Hepatocyte (in vitro differentiated cells): Measurements from ENCODE around the gene BRIP1. TPM values are rescaled to one million over a fixed set of nuclear protein-coding genes. Genes with fewer than 3 reads are reported as not detected.

ENCODE experiments used
- DNase-seq: peaks from one replicate; pipeline ENCODE4 v3.0.0-alpha.2; 2016; ENCODE audit warnings: low spot score
- H2AFZ ChIP-seq: fragments of 200-600 bp; sonication (generic); 2 replicates; pipeline ENCODE4 v1.6.0; 2016; ENCODE audit warnings: antibody characterized with exemption, mild to moderate bottlenecking
- H3K27ac ChIP-seq: fragments of 200-600 bp; sonication (generic); 2 replicates; pipeline ENCODE4 v1.5.1; 2016; ENCODE audit warnings: mild to moderate bottlenecking
- H3K27me3 ChIP-seq: fragments of 200-600 bp; sonication (generic); 2 replicates; pipeline ENCODE4 v1.6.1; 2016
- H3K36me3 ChIP-seq: fragments of 200-600 bp; sonication (generic); replicated peaks from 2 replicates; pipeline ENCODE4 v1.5.1; 2016; ENCODE audit warnings: low read depth; ENCODE audit not compliant: insufficient read depth
- H3K4me1 ChIP-seq: fragments of 200-600 bp; sonication (generic); 2 replicates; pipeline ENCODE4 v1.5.1; 2016; ENCODE audit warnings: mild to moderate bottlenecking, moderate library complexity; ENCODE audit not compliant: insufficient read depth
- H3K4me2 ChIP-seq: fragments of 200-600 bp; sonication (generic); 2 replicates; pipeline ENCODE4 v1.6.0; 2016
- H3K4me3 ChIP-seq: fragments of 200-600 bp; sonication (generic); 2 replicates; pipeline ENCODE4 v1.5.1; 2016; ENCODE audit warnings: mild to moderate bottlenecking
- H3K79me2 ChIP-seq: fragments of 200-600 bp; sonication (generic); 2 replicates; pipeline ENCODE4 v1.6.0; 2017; ENCODE audit warnings: mild to moderate bottlenecking
- H3K9me2 ChIP-seq: fragments of 200-600 bp; sonication (generic); replicated peaks from 2 replicates; pipeline ENCODE4 v1.6.0; 2017; ENCODE audit warnings: mild to moderate bottlenecking; ENCODE audit not compliant: insufficient read depth
- H3K9me3 ChIP-seq: fragments of 200-600 bp; sonication (generic); 2 replicates; pipeline ENCODE4 v1.5.1; 2016; ENCODE audit warnings: low read depth, mild to moderate bottlenecking
- H4K20me1 ChIP-seq: fragments of 200-600 bp; sonication (generic); 2 replicates; pipeline ENCODE4 v1.6.0; 2016; ENCODE audit warnings: mild to moderate bottlenecking; ENCODE audit not compliant: insufficient read depth, poor library complexity, severe bottlenecking
- EZH2 ChIP-seq: fragments of 200-600 bp; sonication (generic); IDR thresholded peaks from 2 replicates; pipeline ENCODE4 v1.6.1; 2016; ENCODE audit warnings: antibody characterized with exemption, mild to moderate bottlenecking, borderline replicate concordance
- EZH2phosphoT487 ChIP-seq: fragments of 200-600 bp; sonication (generic); IDR thresholded peaks from one replicate; pipeline ENCODE4 v1.6.1; 2018; ENCODE audit warnings: antibody characterized with exemption, mild to moderate bottlenecking, low read depth, moderate library complexity; ENCODE audit not compliant: unreplicated experiment, severe bottlenecking
- WGBS: methylation state at CpG from one replicate; pipeline ENCODE4 v1.1.6; 2016; ENCODE audit warnings: low lambda C conversion rate; ENCODE audit errors: missing lambda C conversion rate; 5-methylcytosine and 5-hydroxymethylcytosine counted together
- polyA plus RNA-seq: library from polyadenylated mRNA; unstranded; fragments of >200 nt; fragmentation: Nextera tagmentation; extraction: Ambion mirVana; gene quantifications from 2 replicates; pipeline ENCODE4 v1.2.1, GENCODE V29; 2016
- total RNA-seq: library from RNA; depleted of rRNA; stranded (reverse); fragments of >200 nt; gene quantifications from 2 replicates; pipeline ENCODE4 v1.2.3, GENCODE V29; 2014
- TF ChIP-seq, protein P1 (sequence below): fragments of 200-600 bp; sonication (generic); IDR thresholded peaks from 2 replicates; pipeline ENCODE4 v1.5.1; 2016; ENCODE audit warnings: antibody characterized with exemption, mild to moderate bottlenecking; ENCODE audit not compliant: poor library complexity

BRIP1 gene
- total and polyA plus RNA-seq, 2 experiments from 2014 or later, result 0.50 to 4.0 TPM

DNA sequence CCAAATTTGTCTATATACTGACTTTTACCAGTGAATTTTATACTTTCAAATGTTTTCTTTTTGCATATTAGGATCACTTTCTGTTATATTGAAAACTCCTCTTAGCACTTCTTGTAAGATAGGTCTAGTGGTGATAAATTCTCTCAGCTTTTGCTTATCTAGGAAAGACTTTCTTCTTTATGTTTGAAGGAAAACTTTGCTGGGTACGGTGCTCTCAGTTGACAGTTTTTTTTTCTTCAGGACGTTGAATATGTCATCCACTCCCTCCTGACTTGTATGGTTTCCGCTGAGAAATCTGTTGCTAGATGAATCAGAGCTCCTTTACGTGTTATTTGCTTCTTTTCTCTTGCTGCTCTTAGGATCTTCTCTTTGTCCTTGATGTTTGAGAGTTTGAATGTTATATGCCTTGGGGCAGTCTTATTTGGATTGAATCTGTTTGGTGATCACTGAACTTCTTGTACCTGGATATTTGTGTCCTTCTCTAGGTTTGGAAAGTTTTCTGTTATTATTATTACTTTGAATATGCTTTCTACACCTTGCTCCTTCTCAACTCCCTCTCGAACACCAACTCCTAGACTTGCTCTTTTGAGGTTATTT is 228.3 kb downstream of the BRIP1 start:
- Histone ChIP-seq H4K20me1 (no peaks in the 10 kb centered on the region), H3K9me2 (no peaks in the 10 kb centered on the region), H3K36me3 (no peaks in the 10 kb centered on the region), H2AFZ (no peak overlapping the region), H3K27me3 (no peaks in the 10 kb centered on the region), H3K27ac (no peak overlapping the region), H3K9me3 (peaks cover 4% of the 10 kb centered on the region), H3K4me1 (no peaks in the 10 kb centered on the region), H3K79me2 (no peaks in the 10 kb centered on the region), H3K4me2 (no peak overlapping the region), H3K4me3 (no peak overlapping the region)
- TF ChIP-seq, protein P1, sequence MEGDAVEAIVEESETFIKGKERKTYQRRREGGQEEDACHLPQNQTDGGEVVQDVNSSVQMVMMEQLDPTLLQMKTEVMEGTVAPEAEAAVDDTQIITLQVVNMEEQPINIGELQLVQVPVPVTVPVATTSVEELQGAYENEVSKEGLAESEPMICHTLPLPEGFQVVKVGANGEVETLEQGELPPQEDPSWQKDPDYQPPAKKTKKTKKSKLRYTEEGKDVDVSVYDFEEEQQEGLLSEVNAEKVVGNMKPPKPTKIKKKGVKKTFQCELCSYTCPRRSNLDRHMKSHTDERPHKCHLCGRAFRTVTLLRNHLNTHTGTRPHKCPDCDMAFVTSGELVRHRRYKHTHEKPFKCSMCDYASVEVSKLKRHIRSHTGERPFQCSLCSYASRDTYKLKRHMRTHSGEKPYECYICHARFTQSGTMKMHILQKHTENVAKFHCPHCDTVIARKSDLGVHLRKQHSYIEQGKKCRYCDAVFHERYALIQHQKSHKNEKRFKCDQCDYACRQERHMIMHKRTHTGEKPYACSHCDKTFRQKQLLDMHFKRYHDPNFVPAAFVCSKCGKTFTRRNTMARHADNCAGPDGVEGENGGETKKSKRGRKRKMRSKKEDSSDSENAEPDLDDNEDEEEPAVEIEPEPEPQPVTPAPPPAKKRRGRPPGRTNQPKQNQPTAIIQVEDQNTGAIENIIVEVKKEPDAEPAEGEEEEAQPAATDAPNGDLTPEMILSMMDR, result no peak
- no peak for TF ChIP-seq EZH2
- no peak for TF ChIP-seq EZH2phosphoT487
- no peak for DNase-seq
- 88% methylated on average over 5 of the region's 5 CpGs for WGBS

DNA sequence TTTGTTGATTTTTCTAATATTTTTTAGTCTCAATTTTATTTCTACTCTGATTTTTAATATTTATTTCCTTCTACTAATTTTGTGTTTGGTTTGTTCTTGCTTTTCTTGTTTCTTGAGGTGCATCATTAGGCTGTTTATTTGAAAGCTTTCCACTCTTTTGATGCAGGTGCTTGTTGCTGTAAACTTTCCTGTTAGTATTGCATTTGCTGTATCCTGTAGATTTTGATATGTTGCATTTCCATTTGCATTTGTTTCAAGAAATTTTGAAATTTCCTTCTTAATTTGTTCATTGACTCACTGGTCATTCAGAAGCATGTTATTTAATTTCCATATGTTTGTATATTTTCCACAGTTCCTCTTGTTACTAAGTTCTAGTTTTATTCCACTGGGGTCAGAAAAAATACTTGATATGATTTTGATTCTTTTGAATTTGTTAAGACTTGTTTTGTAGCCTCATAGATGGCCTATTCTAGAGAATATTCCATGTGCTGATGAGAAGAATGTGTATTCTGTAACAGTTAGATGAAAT is 229.3 kb downstream of the BRIP1 start:
- Histone ChIP-seq H3K36me3 (no peaks in the 10 kb centered on the region), H4K20me1 (no peaks in the 10 kb centered on the region), H3K27ac (no peak overlapping the region), H3K9me3 (peaks cover 4% of the 10 kb centered on the region), H3K4me3 (no peak overlapping the region), H3K79me2 (no peaks in the 10 kb centered on the region), H3K9me2 (no peaks in the 10 kb centered on the region), H3K4me2 (no peak overlapping the region), H3K27me3 (no peaks in the 10 kb centered on the region), H2AFZ (no peak overlapping the region), H3K4me1 (no peaks in the 10 kb centered on the region)
- TF ChIP-seq, protein P1, result no peak
- TF ChIP-seq EZH2phosphoT487 (no peak), EZH2 (no peak)
- DNase-seq, result no peak

DNA sequence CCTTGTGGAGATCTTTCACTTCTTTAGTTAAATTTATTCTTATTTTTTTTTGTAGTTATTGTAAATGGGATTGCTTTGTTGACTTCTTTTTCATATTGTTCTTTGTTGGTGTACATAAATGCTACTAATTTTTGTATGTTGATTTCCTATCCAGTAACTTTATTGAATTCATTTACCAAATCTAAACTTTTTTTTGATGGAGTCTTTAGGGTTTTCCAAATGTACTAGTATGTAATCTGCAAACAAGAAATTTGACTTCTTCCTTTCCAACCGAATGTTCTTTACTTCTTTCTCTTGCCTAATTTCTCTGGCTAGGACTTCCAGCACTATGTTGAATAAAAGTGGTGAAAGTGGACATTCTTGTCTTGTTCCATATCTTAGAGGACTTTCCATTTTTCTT is 230.5 kb downstream of the BRIP1 start:
- TF ChIP-seq, protein P1, result no peak
- no peak for TF ChIP-seq EZH2
- TF ChIP-seq EZH2phosphoT487, result no peak

More for the DNA sequence above, 230.5 kb downstream of the BRIP1 start:
- Histone ChIP-seq H3K79me2 (no peaks in the 10 kb centered on the region), H3K36me3 (no peaks in the 10 kb centered on the region), H3K4me2 (no peak overlapping the region), H3K9me2 (no peaks in the 10 kb centered on the region), H2AFZ (no peak overlapping the region), H4K20me1 (no peaks in the 10 kb centered on the region), H3K27ac (no peak overlapping the region), H3K9me3 (peaks cover 4% of the 10 kb centered on the region), H3K27me3 (no peaks in the 10 kb centered on the region), H3K4me3 (no peak overlapping the region), H3K4me1 (no peaks in the 10 kb centered on the region)
- DNase-seq, result no peak
- 93% methylated on average over 1 of the region's 1 CpG for WGBS
